ENCODE data around the gene STAT3.

STAT3 gene

GRCh38 chr17:42296012-42296411 is 92.2 kb downstream of the STAT3 start:
- TF ChIP-seq CTCF (IDR thresholded peaks at IDR 0.05): no peak

GRCh38 chr17:42294469-42295398 is 93.5 kb downstream of the STAT3 start:
- no peak for TF ChIP-seq CTCF (IDR thresholded peaks at IDR 0.05)

- no peak for TF ChIP-seq CTCF (IDR thresholded peaks at IDR 0.05)
Measured at GRCh38 chr17:42291129-42291528, 97.1 kb downstream of the STAT3 start.

GRCh38 chr17:42290577-42290976 is 97.7 kb downstream of the STAT3 start:
- no peak for TF ChIP-seq CTCF (IDR thresholded peaks at IDR 0.05)

GRCh38 chr17:42289611-42290181 is 98.5 kb downstream of the STAT3 start:
- TF ChIP-seq CTCF (IDR thresholded peaks at IDR 0.05): no peak

GRCh38 chr17:42288803-42289610 is 99.2 kb downstream of the STAT3 start:
- no peak for TF ChIP-seq CTCF (IDR thresholded peaks at IDR 0.05)

GRCh38 chr17:42287977-42288802 is 100.1 kb downstream of the STAT3 start, which contains the start of gene STAT5A:
STAT5A (plus strand) TSS chr17:42288498; CDS start chr17:42289412, 914 bp downstream.
- no peak for TF ChIP-seq CTCF (IDR thresholded peaks at IDR 0.05)
